ENCODE data around the gene NACA2.

DNA sequence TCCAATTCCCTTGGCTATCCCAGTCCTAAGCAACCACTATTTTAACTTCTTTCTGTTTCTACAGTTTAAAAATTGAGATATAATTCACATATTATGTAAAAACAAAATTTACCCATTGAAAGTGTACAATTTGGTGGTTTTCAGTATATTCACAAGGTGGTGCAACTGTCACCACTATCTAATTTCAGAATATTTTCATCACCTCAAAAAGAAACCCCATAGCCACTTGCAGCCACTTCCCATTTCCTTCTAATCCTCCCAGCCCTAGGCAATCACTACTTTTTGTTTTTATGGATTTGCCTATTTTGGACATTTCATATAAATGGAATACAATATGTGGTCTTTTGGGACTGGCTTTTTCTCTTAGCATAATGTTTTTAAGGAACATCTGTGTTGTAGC is 36.1 kb upstream of the NACA2 start:
- TF ChIP-seq MAX (CRISPR knock-in tag; IDR thresholded peaks at IDR 0.05), result no peak
- TF ChIP-seq NFYB (CRISPR knock-in tag; conservative IDR thresholded peaks at IDR 0.05; ENCODE audit: low read depth), result no peak
- TF ChIP-seq ZNF138 (CRISPR knock-in tag; conservative IDR thresholded peaks at IDR 0.05), result no peak

All from WTC11 (cell line).